Caco-2 (cell line): ENCODE results near the gene PHYHD1. TPM values are rescaled to one million over a fixed set of nuclear protein-coding genes. Genes with fewer than 3 reads are reported as not detected.

ENCODE experiments used
- BruUV-seq: library from RNA; stranded (reverse); fragments of 400-500 nt; replicated peaks from 2 replicates; lab custom pipeline; 2021; lab: Mats Ljungman, UMichigan
- CTCF ChIA-PET: fragments of 300-600 bp; sonication (Branson Sonifier 250); formaldehyde crosslinking; loops from one replicate; lab custom pipeline; 2022; ENCODE audit warnings: antibody characterized with exemption; lab: Charles Lee
- POLR2A ChIA-PET: fragments of 300-600 bp; sonication (Branson Sonifier 250); formaldehyde crosslinking; loops from one replicate; lab custom pipeline; 2022; ENCODE audit warnings: antibody characterized with exemption; lab: Charles Lee
- DNase-seq, 2 experiments: peaks; one replicate each; pipeline versions ENCODE4 v3.0.0 to v3.0.0-alpha.2; 2020 to 2022
- H3K27me3 ChIP-seq: replicated peaks from 2 replicates; pipeline ENCODE4 v1.6.0; 2011; ENCODE audit warnings: low read length; ENCODE audit not compliant: control insufficient read depth, insufficient read depth
- H3K36me3 ChIP-seq: 2 replicates; pipeline ENCODE4 v1.5.1; 2011; ENCODE audit warnings: low read length; ENCODE audit not compliant: control insufficient read depth, insufficient read depth
- H3K4me1 ChIP-seq: fragments of 250-450 bp; sonication (Bioruptor Pico); 2 replicates; pipeline ENCODE4 v1.5.1; 2020; ENCODE audit warnings: mild to moderate bottlenecking
- H3K4me3 ChIP-seq: 2 replicates; pipeline ENCODE4 v1.5.1; 2011; ENCODE audit warnings: low read depth, mild to moderate bottlenecking, control low read depth, low read length
- H3K9me3 ChIP-seq: fragments of 250-450 bp; sonication (Bioruptor Pico); 2 replicates; pipeline ENCODE4 v1.5.1; 2020; ENCODE audit warnings: mild to moderate bottlenecking, moderate library complexity
- H3K27ac Mint-ChIP-seq: one replicate; pipeline ENCODE4 v1.8.0; 2022; ENCODE audit warnings: mixed read lengths; ENCODE audit not compliant: unreplicated experiment
- H3K27me3 Mint-ChIP-seq: one replicate; pipeline ENCODE4 v1.8.0; 2022; ENCODE audit warnings: mixed read lengths; ENCODE audit not compliant: insufficient read depth, unreplicated experiment
- H3K36me3 Mint-ChIP-seq: one replicate; pipeline ENCODE4 v1.8.0; 2022; ENCODE audit warnings: mild to moderate bottlenecking, mixed read lengths; ENCODE audit not compliant: insufficient read depth, unreplicated experiment
- H3K4me1 Mint-ChIP-seq: one replicate; pipeline ENCODE4 v1.8.0; 2022; ENCODE audit warnings: low read depth, mixed read lengths; ENCODE audit not compliant: unreplicated experiment
- H3K4me3 Mint-ChIP-seq: one replicate; pipeline ENCODE4 v1.8.0; 2022; ENCODE audit warnings: mild to moderate bottlenecking, moderate library complexity, mixed read lengths; ENCODE audit not compliant: unreplicated experiment
- H3K9me3 Mint-ChIP-seq: one replicate; pipeline ENCODE4 v1.8.0; 2022; ENCODE audit warnings: mixed read lengths; ENCODE audit not compliant: unreplicated experiment
- intact Hi-C: fragments of 100-400 bp; cut with micrococcal nuclease; formaldehyde crosslinking; loops from one replicate; pipeline ENCODE4 v1.10.0; 2022; ENCODE audit not compliant: unreplicated experiment
- total RNA-seq: library from RNA; stranded (reverse); gene quantifications from 2 replicates; pipeline ENCODE4 v1.2.3, GENCODE V29; 2022
- TF ChIP-seq, protein P1 (sequence below), 2 experiments: fragments of 200-600 bp in 1 of 2; IDR thresholded peaks; 1 replicate in 1 of 2; 2 replicates in 1 of 2; pipeline versions ENCODE4 v1.5.1 to v1.8.0; 2011 to 2022; ENCODE audit warnings: antibody characterized with exemption in 1 of 2, control low read depth in 1 of 2, inconsistent platforms in 1 of 2, low read depth in 1 of 2, low read length in 1 of 2, mild to moderate bottlenecking in 1 of 2, moderate library complexity in 1 of 2; ENCODE audit not compliant: insufficient read depth in 1 of 2, severe bottlenecking in 1 of 2, unreplicated experiment in 1 of 2

The PHYHD1 gene
- total RNA-seq, 1 experiment from 2014 or later: 0.59 TPM

DNA sequence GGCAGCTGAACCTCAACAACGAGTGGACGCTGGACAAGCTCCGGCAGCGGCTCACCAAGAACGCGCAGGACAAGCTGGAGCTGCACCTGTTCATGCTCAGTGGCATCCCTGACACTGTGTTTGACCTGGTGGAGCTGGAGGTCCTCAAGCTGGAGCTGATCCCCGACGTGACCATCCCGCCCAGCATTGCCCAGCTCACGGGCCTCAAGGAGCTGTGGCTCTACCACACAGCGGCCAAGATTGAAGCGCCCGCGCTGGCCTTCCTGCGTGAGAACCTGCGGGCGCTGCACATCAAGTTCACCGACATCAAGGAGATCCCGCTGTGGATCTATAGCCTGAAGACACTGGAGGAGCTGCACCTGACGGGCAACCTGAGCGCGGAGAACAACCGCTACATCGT, 12.4 kb upstream of the PHYHD1 start:
- intact Hi-C loops: no loop called here
- Mint-ChIP-seq H3K27me3 (no peaks in the 10 kb centered on the region), H3K4me1 (peaks cover 22% of the 10 kb centered on the region), H3K36me3 (peaks cover 27% of the 10 kb centered on the region), H3K9me3 (no peaks in the 10 kb centered on the region), H3K4me3 (no peak overlapping the region), H3K27ac (no peak overlapping the region)
- no peaks in the 10 kb centered on the region for H3K27me3 ChIP-seq
- ChIA-PET POLR2A (no interaction called here), CTCF (no interaction called here)
- BruUV-seq: no TSS peak
- peaks cover 19% of the 10 kb centered on the region for H3K4me1 ChIP-seq
- no peaks in the 10 kb centered on the region for H3K9me3 ChIP-seq
- H3K36me3 ChIP-seq: peaks cover 1% of the 10 kb centered on the region; the same call in 1 of the 2 replicates
- no peak for DNase-seq
- H3K4me3 ChIP-seq: no peak overlapping the region
- TF ChIP-seq, protein P1, sequence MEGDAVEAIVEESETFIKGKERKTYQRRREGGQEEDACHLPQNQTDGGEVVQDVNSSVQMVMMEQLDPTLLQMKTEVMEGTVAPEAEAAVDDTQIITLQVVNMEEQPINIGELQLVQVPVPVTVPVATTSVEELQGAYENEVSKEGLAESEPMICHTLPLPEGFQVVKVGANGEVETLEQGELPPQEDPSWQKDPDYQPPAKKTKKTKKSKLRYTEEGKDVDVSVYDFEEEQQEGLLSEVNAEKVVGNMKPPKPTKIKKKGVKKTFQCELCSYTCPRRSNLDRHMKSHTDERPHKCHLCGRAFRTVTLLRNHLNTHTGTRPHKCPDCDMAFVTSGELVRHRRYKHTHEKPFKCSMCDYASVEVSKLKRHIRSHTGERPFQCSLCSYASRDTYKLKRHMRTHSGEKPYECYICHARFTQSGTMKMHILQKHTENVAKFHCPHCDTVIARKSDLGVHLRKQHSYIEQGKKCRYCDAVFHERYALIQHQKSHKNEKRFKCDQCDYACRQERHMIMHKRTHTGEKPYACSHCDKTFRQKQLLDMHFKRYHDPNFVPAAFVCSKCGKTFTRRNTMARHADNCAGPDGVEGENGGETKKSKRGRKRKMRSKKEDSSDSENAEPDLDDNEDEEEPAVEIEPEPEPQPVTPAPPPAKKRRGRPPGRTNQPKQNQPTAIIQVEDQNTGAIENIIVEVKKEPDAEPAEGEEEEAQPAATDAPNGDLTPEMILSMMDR (IDR thresholded peaks at IDR 0.05; ENCODE audit: insufficient read depth in 1 of 2, low read depth in 1 of 2, low read length in 1 of 2, severe bottlenecking in 1 of 2, unreplicated experiment in 1 of 2): no peak

DNA sequence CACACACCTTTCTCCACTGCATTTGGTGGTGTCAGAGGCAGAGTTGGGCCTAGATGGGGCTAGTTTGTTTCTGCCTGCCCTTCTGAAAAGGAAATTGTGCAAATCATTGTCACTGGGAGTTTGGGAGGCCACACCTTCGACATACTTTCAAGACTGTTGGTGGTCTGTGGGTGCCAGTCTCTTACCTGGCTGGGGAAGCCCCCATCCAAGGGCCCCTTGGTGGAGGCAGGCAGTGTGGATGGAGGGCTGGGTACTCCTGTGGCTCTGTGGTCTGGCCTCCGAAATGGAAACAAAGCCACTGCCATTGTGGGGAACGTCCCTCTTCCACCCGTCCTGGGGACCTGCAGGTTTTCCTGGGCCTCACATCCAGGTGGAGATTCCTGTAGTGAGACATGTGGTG, 10.9 kb upstream of the PHYHD1 start:
- no peak overlapping the region for H3K4me3 ChIP-seq
- TF ChIP-seq, protein P1 (IDR thresholded peaks at IDR 0.05; ENCODE audit: insufficient read depth in 1 of 2, low read depth in 1 of 2, low read length in 1 of 2, severe bottlenecking in 1 of 2, unreplicated experiment in 1 of 2): no peak
- DNase-seq: no peak
- Mint-ChIP-seq H3K36me3 (peaks cover 32% of the 10 kb centered on the region), H3K9me3 (no peaks in the 10 kb centered on the region), H3K4me3 (no peak overlapping the region), H3K27ac (no peak overlapping the region), H3K27me3 (no peaks in the 10 kb centered on the region), H3K4me1 (peaks cover 22% of the 10 kb centered on the region)
- POLR2A ChIA-PET: no interaction called here
- H3K4me1 ChIP-seq: peaks cover 19% of the 10 kb centered on the region
- no peaks in the 10 kb centered on the region for H3K9me3 ChIP-seq
- peaks cover 1% of the 10 kb centered on the region; the same call in 1 of the 2 replicates for H3K36me3 ChIP-seq
- intact Hi-C loops: no loop called here
- BruUV-seq: no TSS peak
- CTCF ChIA-PET: no interaction called here
- no peaks in the 10 kb centered on the region for H3K27me3 ChIP-seq

DNA sequence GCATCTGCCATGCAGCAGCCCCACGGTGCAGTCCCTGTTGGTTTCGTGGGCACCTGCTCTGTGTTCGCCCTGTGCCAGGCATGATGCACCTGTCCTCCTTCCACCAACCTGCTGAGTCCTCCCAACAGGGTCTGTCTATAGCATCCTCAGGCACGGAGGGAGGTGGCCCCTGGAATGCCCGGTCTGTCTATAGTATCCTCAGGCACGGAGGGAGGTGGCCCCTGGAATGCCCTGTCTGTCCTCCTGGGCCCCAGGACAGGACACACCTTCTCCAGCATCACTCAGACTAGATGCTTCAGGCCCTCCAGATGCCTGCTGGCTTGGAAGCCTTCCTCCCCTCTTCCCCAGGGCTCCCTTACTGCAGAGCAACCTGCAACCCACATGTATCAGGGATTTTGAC, 9.9 kb upstream of the PHYHD1 start:
- Mint-ChIP-seq H3K27me3 (no peaks in the 10 kb centered on the region), H3K36me3 (peaks cover 39% of the 10 kb centered on the region), H3K9me3 (no peaks in the 10 kb centered on the region), H3K27ac (peak overlapping the region; percentile 25), H3K4me3 (no peak overlapping the region), H3K4me1 (peaks cover 22% of the 10 kb centered on the region)
- TF ChIP-seq, protein P1 (IDR thresholded peaks at IDR 0.05; ENCODE audit: insufficient read depth in 1 of 2, low read depth in 1 of 2, low read length in 1 of 2, severe bottlenecking in 1 of 2, unreplicated experiment in 1 of 2): no peak
- DNase-seq: no peak
- no TSS peak for BruUV-seq
- H3K9me3 ChIP-seq: no peaks in the 10 kb centered on the region
- intact Hi-C loops: no loop called here
- peaks cover 19% of the 10 kb centered on the region for H3K4me1 ChIP-seq
- H3K36me3 ChIP-seq: peaks cover 1% of the 10 kb centered on the region; the same call in 1 of the 2 replicates
- no peaks in the 10 kb centered on the region for H3K27me3 ChIP-seq
- POLR2A ChIA-PET: no interaction called here
- CTCF ChIA-PET: interaction anchor here (0.7 kb wide), 1 partner anchor 15 kb away, joined by 3 read pairs; no protein-coding TSS in a partner anchor
- H3K4me3 ChIP-seq: no peak overlapping the region
